ENCODE data around the gene KIDINS220.

KIDINS220 gene

DNA sequence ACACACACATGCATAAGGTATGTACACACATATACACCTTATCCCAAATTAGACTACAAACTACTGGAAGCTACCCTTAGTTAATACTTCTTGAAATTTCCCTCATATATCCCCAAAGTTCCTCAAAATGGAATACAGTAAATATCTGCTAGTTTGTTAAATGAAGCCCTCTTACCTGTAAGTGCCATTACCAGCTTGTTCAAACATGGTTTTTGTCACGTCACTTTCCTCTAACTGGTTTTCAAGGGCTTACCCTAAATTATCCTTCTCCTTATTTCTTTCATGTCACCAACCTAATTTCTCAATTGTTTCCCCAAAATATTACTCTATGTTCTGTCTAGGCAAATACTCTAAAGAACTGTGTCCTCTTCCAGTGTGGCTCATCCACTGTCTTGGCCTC lies 24.4 kb upstream of the KIDINS220 start:
- DNase-seq (ENCODE audit: low spot score): no peak
- no peak for TF ChIP-seq CTCF (IDR thresholded peaks at IDR 0.05; ENCODE audit: extremely low read depth, missing control alignments)

DNA sequence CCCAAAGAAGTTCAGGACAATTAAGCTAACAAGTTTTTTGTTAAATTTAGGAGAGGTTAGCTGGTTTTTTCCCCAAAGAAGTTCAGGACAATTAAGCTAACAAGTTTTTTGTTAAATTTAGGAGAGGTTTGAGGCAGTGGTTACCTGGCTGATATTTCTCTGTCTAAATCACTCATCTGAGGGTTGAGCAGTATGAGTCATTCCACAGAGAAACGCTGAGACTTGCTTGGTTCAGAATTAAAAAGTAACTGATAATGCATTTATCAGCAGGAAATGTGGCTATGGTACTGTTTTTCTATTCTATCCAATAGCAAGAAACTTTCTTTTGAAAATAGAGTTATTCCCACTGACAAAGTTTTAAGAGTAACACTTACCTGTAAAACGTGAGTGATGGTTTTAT lies 22.8 kb upstream of the KIDINS220 start:
- DNase-seq (ENCODE audit: low spot score): no peak
- no peak for TF ChIP-seq CTCF (IDR thresholded peaks at IDR 0.05; ENCODE audit: extremely low read depth, missing control alignments)

DNA sequence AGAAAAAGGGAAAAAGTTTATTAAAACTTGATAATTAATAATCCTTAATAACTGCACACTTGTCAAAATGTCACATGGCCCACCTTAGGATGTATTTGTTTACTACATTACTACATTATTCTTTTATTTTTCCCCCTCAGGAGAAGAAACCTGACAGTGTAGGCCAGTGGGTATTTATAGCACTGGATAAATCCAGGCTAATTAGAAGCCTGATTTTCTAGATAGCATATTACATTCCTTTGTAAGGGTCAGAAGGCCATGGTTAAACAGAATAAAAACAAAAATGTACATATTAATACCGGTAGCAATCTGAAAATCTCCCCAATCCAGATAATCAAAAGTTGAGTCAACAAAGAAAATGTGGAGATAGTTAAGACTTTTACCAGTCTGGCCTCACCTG lies 21.5 kb upstream of the KIDINS220 start:
- DNase-seq (ENCODE audit: low spot score): no peak
- no peak for TF ChIP-seq CTCF (IDR thresholded peaks at IDR 0.05; ENCODE audit: extremely low read depth, missing control alignments)

DNA sequence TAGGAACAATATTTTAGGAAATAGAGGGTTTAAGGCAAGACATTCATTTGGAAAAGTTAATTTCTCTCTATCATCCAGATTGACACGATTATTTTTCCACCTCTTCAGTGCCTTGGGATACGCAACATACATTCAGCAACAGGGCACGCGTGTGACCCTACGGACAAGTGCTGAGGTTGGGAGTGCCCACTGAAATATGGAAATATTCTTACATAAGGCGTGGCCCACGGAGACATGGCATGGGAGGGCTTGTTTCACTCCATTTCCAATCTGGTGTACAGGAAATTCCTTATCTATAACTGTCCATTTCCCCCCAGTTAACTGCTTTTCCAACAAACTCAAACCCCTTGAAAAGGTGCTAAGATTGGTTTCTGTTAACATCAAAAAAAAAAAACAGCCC lies 20.9 kb upstream of the KIDINS220 start:
- TF ChIP-seq CTCF (IDR thresholded peaks at IDR 0.05; ENCODE audit: extremely low read depth, missing control alignments): no peak

GRCh38 chr2:8857709-8858108 lies 20.3 kb upstream of the KIDINS220 start:
- TF ChIP-seq CTCF (IDR thresholded peaks at IDR 0.05; ENCODE audit: extremely low read depth, missing control alignments): no peak
- no peak for DNase-seq (ENCODE audit: low spot score)

More for the DNA sequence above, 20.9 kb upstream of the KIDINS220 start:
- DNase-seq (ENCODE audit: low spot score): no peak

DNA sequence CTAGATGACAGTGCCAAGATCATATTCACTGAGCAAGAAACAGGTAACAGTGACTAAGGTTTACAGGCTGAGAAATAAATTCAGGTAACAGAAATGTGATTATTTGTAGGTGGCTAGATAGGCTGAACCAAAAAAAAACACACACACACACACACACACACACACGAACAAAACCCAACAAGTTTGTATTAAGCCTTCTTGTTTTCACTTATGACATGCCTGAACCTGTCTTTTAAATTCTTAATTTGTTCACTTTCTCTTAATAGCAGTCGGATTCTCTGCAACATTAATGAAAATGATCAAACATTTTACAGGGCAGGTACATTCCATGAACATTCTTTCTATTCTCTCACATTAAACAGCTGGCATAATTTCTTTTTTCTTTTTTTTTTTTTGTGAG lies 18.8 kb upstream of the KIDINS220 start:
- no peak for DNase-seq (ENCODE audit: low spot score)
- no peak for TF ChIP-seq CTCF (IDR thresholded peaks at IDR 0.05; ENCODE audit: extremely low read depth, missing control alignments)

GRCh38 chr2:8855010-8855409 lies 17.6 kb upstream of the KIDINS220 start:
- no peak for DNase-seq (ENCODE audit: low spot score)
- TF ChIP-seq CTCF (IDR thresholded peaks at IDR 0.05; ENCODE audit: extremely low read depth, missing control alignments): no peak

Measured in GM20000 (cell line).